NT2/D1 (cell line): ENCODE measurements around the gene ERGIC1.

Experiments
- SUZ12 ChIP-seq: IDR thresholded peaks from 2 replicates; pipeline ENCODE4 v1.6.1; 2011; ENCODE audit not compliant: insufficient read length, insufficient read depth; ENCODE audit errors: extremely low read depth
- YY1 ChIP-seq: IDR thresholded peaks from 2 replicates; pipeline ENCODE4 v1.6.1; 2011; ENCODE audit not compliant: insufficient read length, insufficient read depth
- ZNF274 ChIP-seq: IDR thresholded peaks from 2 replicates; pipeline ENCODE4 v1.6.1; 2011; ENCODE audit warnings: mild to moderate bottlenecking, low read depth, low read length

- TF ChIP-seq YY1 (no peak), SUZ12 (no peak), ZNF274 (no peak)
Measured at GRCh38 chr5:172875505-172876279, 41.6 kb downstream of the ERGIC1 start.
